Right lobe of liver (tissue), 4 donors: ENCODE results near the gene SHC3.

Experiments used
- CTCF ChIP-seq, 4 donors: fragments of 200-600 bp in 3 of 4; fragments of 450-650 bp in 1 of 4; IDR thresholded peaks; one replicate each; pipeline versions ENCODE4 v1.5.1 to v1.8.0; 2016 to 2022; ENCODE audit warnings: antibody characterized with exemption in 4 of 4, mild to moderate bottlenecking in 2 of 4
- POLR2A ChIP-seq: fragments of 450-650 bp; IDR thresholded peaks from one replicate; pipeline ENCODE4 v1.6.1; 2017; ENCODE audit warnings: antibody characterized with exemption, mild to moderate bottlenecking
- donor health status: DM: no; HTN: no; CAD: no.
- donor health status: DM: no; HTN: no; CAD: no.
- donor health status: DM: no; HTN: yes; CAD: no.

DNA sequence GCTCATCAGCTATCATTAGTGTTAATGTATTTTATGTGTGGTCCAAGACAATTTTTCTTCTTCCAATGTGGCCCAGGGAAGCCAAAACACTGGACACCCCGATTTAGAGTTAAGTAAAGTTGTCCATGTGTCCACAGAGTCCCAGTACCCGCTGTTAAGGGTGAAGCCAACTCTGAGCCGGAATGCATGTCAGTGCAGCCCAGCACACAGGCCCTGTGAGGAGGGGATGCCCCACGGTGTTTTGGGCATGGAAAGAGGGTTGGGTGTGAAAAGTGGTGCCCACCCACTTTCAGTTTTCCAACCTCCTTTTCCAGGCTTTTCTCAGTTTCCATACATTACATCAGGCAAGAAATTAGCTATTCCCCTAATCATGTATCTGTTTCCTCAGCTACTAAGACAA lies 24.4 kb downstream of the SHC3 start:
- no peak for TF ChIP-seq CTCF (IDR thresholded peaks at IDR 0.05)
- no peak for TF ChIP-seq POLR2A
